HG02610 (cell line): Measurements from ENCODE around the gene DEPDC5.
"Not testable (repeated sequence)": the region's sequence is repeated elsewhere in the genome, so short reads cannot be mapped to it uniquely, and the experiment has no call there.

ENCODE experiments used
- ATAC-seq: cut with Tn5 transposase; IDR thresholded peaks from one replicate; pipeline ENCODE4 v1.9.1; 2021; ENCODE audit warnings: mild to moderate bottlenecking, moderate library complexity; ENCODE audit not compliant: unreplicated experiment

DEPDC5 gene

DNA sequence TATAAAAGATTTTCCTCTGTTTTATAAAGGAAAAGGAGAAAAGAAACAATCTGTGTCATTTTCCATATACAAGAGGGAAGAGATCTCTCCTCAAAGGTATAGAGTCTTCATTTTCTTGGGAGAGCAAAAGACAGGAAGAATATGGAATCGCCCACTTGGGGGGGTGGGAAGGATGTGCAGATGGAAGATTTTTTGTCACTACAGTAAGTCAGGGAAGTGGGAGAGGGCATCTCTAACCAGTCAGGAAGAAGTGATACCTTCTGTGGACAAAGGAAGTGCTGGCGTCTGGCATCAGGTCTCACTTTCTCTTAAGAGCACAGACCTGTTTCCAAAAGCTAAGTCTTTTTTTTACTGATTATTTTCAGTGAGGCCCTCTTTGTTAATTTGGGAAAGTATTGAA lies 5.3 kb upstream of the DEPDC5 start:
- no peak for ATAC-seq

GRCh38 chr22:31749636-31750364 lies 4.0 kb upstream of the DEPDC5 start, which contains the start of gene PRR14L:
TSS of gene PRR14L (minus strand) at chr22:31750132. CDS start at chr22:31738860, 11,272 bp downstream.
- ATAC-seq: peak; percentile 61

GRCh38 chr22:31750365-31751284 lies 3.2 kb upstream of the DEPDC5 start:
- ATAC-seq: no peak

- no peak for ATAC-seq
These were observed 1.5 kb upstream of the DEPDC5 start for GRCh38 chr22:31752096-31752847.

DNA sequence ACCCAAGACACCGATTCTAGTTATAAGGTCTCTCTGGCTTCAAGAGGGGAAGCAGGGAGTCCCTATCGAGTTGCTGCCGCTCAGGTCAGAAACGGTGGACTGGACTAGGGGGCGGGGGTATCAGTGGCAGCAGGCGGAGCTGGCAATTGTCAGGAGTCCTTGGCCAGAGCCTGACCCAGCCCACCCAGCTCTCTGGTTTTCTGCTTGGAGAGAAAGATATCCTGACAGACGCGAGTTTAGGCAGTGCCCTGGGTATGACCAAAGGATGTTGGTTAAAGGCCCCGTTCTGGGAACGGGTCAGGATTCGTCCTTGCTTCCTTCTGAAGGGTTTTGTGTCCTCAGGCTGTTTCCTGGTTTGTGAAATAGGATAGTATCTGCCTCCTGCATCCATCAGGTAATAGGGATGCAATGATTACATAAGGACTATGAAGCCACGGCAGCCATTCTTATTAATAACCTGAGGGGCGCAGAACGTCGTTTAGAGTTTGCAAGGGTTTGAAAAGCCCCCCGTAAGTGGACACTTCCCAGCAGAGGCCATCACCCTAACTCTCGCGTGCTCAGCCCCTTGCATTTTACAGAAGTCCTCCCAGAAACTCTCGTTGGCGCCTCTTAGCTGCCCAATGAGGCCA lies 700 bp upstream of the DEPDC5 start:
- peak; percentile 5 for ATAC-seq

DNA sequence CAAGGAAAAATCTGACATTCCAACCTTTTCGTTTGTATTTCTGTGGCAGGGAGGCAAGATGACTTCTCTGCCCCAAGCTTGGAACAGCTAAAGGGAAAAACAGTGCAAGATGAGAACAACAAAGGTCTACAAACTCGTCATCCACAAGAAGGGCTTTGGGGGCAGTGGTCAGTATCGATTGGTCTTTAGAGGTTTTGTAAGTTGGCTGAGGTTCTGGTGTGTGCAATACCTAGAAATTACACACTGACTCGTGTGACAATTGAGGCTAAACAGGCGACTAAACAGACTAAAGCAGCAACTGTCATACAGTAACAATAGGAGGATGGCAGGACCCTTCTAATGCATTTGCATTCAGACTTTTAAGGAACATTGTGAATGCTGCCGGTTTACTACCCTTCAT lies 994 bp downstream of the DEPDC5 start:
- no peak for ATAC-seq

DNA sequence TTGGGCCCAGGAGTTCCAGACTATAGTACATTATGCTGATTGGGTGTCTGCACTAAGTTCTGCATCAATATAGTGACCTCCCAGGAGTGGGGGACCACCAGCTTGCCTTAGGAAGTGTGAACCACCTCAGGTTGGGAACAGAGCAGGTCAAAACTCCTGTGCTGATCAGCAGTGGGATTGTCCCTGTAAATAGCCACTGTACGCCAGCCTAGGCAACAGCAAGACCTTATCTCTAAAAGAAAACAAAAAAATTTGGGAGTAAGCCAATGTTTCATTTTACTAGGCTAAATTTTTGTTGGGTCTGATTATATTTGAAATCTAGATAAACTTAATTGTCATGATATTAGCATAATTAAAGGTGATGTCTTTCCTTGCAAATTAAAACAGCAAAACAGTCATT lies 3.4 kb downstream of the DEPDC5 start:
- ATAC-seq: no peak

DNA sequence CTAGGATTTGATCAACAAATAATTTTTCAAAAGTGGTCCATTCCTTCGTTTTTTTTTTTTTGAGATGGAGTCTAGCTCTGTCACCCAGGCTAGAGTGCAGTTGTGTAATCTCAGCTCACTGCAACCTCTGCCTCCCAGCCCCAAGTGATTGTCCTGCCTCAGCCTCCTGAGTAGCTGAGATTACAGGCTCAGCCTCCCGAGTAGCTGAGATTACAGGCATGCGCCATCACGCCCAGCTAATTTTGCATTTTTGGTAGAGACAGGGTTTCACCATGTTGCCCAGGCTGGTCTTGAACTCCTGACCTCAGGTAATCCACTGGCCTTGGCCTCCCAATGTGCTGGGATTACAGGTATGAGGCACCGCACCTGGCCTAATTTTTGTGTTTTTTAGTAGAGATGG lies 5.0 kb downstream of the DEPDC5 start:
- not testable (repeated sequence) for ATAC-seq

DNA sequence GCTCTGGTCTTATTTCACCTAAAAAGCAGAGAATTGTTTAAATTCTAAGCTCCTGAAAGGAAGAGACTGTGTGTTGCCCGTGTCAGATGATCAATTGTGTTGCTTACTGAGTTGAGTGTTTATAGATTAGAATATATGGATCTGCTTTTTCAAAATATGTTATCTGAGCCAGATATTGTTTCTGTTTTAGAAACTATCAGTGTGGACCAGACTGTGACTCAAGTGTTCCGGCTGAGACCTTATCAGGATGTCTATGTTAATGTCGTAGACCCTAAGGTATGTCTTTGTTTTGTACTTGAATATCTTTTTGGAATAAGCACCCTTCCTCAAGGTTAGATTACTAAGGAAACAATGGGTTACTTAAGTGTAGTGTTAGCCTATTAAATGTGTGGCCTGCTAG lies 11.0 kb downstream of the DEPDC5 start:
- ATAC-seq: no peak

GRCh38 chr22:31768422-31769059 lies 14.7 kb downstream of the DEPDC5 start:
- ATAC-seq: no peak

DNA sequence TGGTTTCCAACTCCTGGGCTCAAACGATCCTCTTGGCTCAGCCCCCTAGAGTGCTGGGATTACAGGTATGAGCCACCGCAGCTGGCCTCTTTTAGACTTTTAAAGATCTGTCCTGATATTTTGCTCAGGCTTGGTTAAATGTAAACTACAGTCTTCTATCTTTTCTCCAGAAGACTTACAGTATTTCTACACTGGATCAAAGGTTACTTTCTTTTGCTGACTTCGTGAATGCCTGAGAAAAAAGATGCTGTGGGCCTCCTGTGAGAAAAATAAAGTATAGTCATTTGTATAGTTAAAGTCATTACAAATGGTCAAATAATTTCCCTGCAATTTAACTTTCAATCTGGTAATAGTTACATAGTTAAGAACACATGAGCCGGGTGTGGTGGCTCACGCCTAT lies 19.6 kb downstream of the DEPDC5 start:
- no peak for ATAC-seq

- ATAC-seq: no peak
These were observed 22.4 kb downstream of the DEPDC5 start for GRCh38 chr22:31776231-31776630.

DNA sequence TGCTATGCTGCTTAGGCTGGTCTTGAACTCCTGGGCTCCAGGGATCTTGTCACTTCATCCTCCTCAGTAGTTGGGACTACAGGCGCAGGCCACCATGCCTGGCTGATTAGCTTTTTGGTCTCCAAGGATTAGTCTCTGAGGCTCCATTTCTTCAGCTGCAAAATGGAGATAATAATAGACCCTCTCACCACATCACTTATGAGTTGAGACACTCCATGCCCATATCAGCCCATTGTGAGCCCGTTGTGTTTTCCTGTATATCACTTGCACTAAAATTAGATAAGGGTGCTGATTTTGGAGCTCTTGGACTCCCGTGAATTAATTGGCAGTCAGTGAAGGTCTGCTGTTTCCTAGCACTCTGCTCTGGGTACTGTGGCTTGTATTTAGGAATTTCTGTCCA lies 36.0 kb downstream of the DEPDC5 start:
- ATAC-seq: no peak

DNA sequence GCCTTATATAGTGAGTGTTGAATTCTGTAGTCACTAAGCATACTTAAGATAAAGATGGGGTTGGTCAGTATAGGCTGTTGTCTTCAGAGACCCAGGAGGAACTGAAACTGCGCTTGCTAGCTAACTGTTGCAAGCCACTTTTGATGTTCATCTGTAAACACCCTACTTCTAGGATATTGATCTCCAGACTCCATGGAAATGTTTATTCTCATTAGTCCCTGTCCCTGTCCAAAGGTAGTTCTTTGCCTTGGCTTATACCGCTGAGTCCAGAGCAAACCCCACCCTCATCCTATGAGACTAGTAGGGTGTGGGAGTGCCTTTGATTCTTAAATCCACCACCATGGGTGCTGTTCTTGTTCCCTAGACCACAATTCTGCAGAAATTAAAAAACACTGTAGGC lies 36.4 kb downstream of the DEPDC5 start:
- ATAC-seq: no peak

- ATAC-seq: not testable (repeated sequence)
These were observed 45.5 kb downstream of the DEPDC5 start for GRCh38 chr22:31799358-31799757.

DNA sequence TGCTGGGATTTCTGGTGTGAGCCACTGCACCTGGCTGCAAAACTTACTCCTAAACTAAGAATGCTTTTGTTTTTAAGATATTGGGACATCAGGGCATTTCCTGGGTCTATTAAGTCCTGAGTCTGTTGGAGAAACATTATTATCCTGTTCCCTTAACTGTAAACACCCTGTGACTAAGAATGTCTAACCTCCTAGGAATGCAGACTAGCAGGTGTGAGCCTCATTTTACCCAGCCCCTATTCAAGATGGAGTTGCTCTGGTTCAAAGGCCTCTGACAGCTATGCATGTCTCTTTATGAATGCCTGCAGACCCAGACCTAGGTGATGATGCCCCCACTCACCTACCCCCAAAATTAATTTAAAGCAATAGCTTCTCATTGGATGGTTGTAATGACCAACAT lies 46.2 kb downstream of the DEPDC5 start:
- ATAC-seq: no peak

DNA sequence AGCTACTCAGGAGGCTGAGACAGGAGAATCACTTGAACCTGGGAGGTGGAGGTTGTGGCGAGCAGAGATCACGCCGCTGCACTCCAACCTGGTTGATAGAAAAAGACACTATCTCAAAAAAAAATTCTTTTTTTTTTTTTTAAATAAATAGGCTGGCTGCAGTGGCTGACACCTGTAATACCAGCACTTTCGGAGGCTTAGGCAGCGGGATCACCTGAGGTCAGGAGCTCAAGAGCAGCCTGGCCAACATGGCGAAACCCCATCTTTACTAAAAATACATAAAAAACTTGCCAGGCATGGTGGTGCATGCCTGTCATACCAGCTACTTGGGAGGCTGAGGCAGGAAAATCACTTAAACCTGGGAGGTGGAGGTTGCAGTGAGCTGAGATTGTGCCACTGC lies 47.0 kb downstream of the DEPDC5 start:
- not testable (repeated sequence) for ATAC-seq

DNA sequence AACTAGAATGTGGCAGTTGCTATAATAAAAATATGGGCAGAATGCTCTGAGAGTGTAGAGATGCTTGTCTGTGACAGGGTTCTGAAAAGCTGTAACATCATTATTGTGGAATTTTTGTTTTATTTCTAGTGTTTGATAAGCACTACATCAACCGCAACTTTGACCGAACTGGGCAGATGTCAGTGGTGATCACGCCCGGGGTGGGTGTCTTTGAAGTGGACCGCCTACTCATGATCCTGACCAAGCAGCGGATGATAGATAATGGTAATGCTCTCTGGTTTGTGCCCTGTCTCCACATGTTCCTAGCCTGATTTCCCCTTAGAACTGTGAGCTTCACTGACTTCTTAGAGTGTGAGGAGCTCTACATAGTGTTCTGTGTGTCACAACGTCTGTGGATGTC lies 48.8 kb downstream of the DEPDC5 start:
- ATAC-seq: no peak

- no peak for ATAC-seq
These were observed 52.9 kb downstream of the DEPDC5 start for GRCh38 chr22:31806751-31807150.

GRCh38 chr22:31812977-31813605 lies 59.3 kb downstream of the DEPDC5 start:
- ATAC-seq: no peak
